ENCODE measurements around the gene GSTO1.
"Not testable (repeated sequence)": the region's sequence is repeated elsewhere in the genome, so short reads cannot be mapped to it uniquely, and the experiment has no call there.

The GSTO1 gene

GRCh38 chr10:104247513-104248146 is 7.1 kb upstream of the GSTO1 start:
- Histone ChIP-seq H3K9me3 (replicated peaks; ENCODE audit: insufficient read depth, low read length) (no peaks in the 10 kb centered on the region), H3K79me2 (ENCODE audit: low read length) (no peaks in the 10 kb centered on the region), H3K4me3 (ENCODE audit: low read length) (no peak overlapping the region), H3K4me1 (ENCODE audit: low read length) (no peaks in the 10 kb centered on the region), H3K27ac (ENCODE audit: low read length) (no peak overlapping the region), H3K9me2 (replicated peaks; ENCODE audit: insufficient read depth, low read length) (no peaks in the 10 kb centered on the region), H4K20me1 (ENCODE audit: insufficient read depth, low read length) (no peaks in the 10 kb centered on the region), H3K4me2 (ENCODE audit: low read depth, low read length) (no peak overlapping the region), H3K9ac (ENCODE audit: low read length) (no peak overlapping the region), H2AFZ (ENCODE audit: low read length) (no peak overlapping the region), H3K36me3 (replicated peaks; ENCODE audit: insufficient read depth, low read length) (no peaks in the 10 kb centered on the region), H3K27me3 (replicated peaks; ENCODE audit: insufficient read depth, low read length) (no peaks in the 10 kb centered on the region), H3F3A (ENCODE audit: insufficient read depth, low read length) (no peaks in the 10 kb centered on the region)
- TF ChIP-seq EZH2phosphoT487 (IDR thresholded peaks at IDR 0.05; ENCODE audit: low read length) (no peak), CTCF (IDR thresholded peaks at IDR 0.05; ENCODE audit: low read length) (no peak)
- no peak for DNase-seq

- H3K4me2 ChIP-seq (ENCODE audit: low read depth, low read length); H3K9me2 ChIP-seq (replicated peaks; ENCODE audit: insufficient read depth, low read length); DNase-seq; H3K36me3 ChIP-seq (replicated peaks; ENCODE audit: insufficient read depth, low read length); H3K27me3 ChIP-seq (replicated peaks; ENCODE audit: insufficient read depth, low read length); H3F3A ChIP-seq (ENCODE audit: insufficient read depth, low read length); H3K79me2 ChIP-seq (ENCODE audit: low read length); H4K20me1 ChIP-seq (ENCODE audit: insufficient read depth, low read length); H3K27ac ChIP-seq (ENCODE audit: low read length); H3K9ac ChIP-seq (ENCODE audit: low read length); H2AFZ ChIP-seq (ENCODE audit: low read length); H3K4me3 ChIP-seq (ENCODE audit: low read length); H3K9me3 ChIP-seq (replicated peaks; ENCODE audit: insufficient read depth, low read length); H3K4me1 ChIP-seq (ENCODE audit: low read length): not testable (repeated sequence)
Observed at GRCh38 chr10:104248931-104249330, 5.8 kb upstream of the GSTO1 start.

- peaks cover 9% of the 10 kb centered on the region for H3K79me2 ChIP-seq (ENCODE audit: low read length)
- TF ChIP-seq CTCF (IDR thresholded peaks at IDR 0.05; ENCODE audit: low read length) (no peak), EZH2 (optimal IDR thresholded peaks at IDR 0.05; ENCODE audit: low read depth, low read length) (no peak), EZH2phosphoT487 (IDR thresholded peaks at IDR 0.05; ENCODE audit: low read length) (no peak)
- no peaks in the 10 kb centered on the region for H3K27me3 ChIP-seq (replicated peaks; ENCODE audit: insufficient read depth, low read length)
- 0 out of 2 replicates have a peak, but pooled peaks cover 4% of the 10 kb centered on the region for H3F3A ChIP-seq (ENCODE audit: insufficient read depth, low read length)
- no peak for DNase-seq
- no peaks in the 10 kb centered on the region for H4K20me1 ChIP-seq (ENCODE audit: insufficient read depth, low read length)
- no peak overlapping the region for H3K4me3 ChIP-seq (ENCODE audit: low read length)
- H3K4me2 ChIP-seq (ENCODE audit: low read depth, low read length), result no peak overlapping the region
- no peaks in the 10 kb centered on the region for H3K9me2 ChIP-seq (replicated peaks; ENCODE audit: insufficient read depth, low read length)
- H3K36me3 ChIP-seq (replicated peaks; ENCODE audit: insufficient read depth, low read length), result no peaks in the 10 kb centered on the region
- H3K4me1 ChIP-seq (ENCODE audit: low read length), result peaks cover 4% of the 10 kb centered on the region; the same call in 1 of the 2 replicates
- no peak overlapping the region for H3K9ac ChIP-seq (ENCODE audit: low read length)
- H2AFZ ChIP-seq (ENCODE audit: low read length), result no peak overlapping the region
- H3K27ac ChIP-seq (ENCODE audit: low read length), result no peak overlapping the region
- H3K9me3 ChIP-seq (replicated peaks; ENCODE audit: insufficient read depth, low read length), result no peaks in the 10 kb centered on the region
Observed at GRCh38 chr10:104250371-104250770, 4.3 kb upstream of the GSTO1 start.

- no peaks in the 10 kb centered on the region for H3K27me3 ChIP-seq (replicated peaks; ENCODE audit: insufficient read depth, low read length)
- DNase-seq, result no peak
- H3K36me3 ChIP-seq (replicated peaks; ENCODE audit: insufficient read depth, low read length), result no peaks in the 10 kb centered on the region
- H3K9ac ChIP-seq (ENCODE audit: low read length), result no peak overlapping the region
- H3K9me2 ChIP-seq (replicated peaks; ENCODE audit: insufficient read depth, low read length), result no peaks in the 10 kb centered on the region
- TF ChIP-seq CTCF (IDR thresholded peaks at IDR 0.05; ENCODE audit: low read length) (no peak), EZH2 (optimal IDR thresholded peaks at IDR 0.05; ENCODE audit: low read depth, low read length) (no peak), EZH2phosphoT487 (IDR thresholded peaks at IDR 0.05; ENCODE audit: low read length) (no peak)
- H3K4me3 ChIP-seq (ENCODE audit: low read length), result no peak overlapping the region
- no peak overlapping the region for H2AFZ ChIP-seq (ENCODE audit: low read length)
- no peak overlapping the region for H3K4me2 ChIP-seq (ENCODE audit: low read depth, low read length)
- H3K79me2 ChIP-seq (ENCODE audit: low read length), result peaks cover 19% of the 10 kb centered on the region
- no peaks in the 10 kb centered on the region for H4K20me1 ChIP-seq (ENCODE audit: insufficient read depth, low read length)
- H3K27ac ChIP-seq (ENCODE audit: low read length), result no peak overlapping the region
- no peaks in the 10 kb centered on the region for H3K9me3 ChIP-seq (replicated peaks; ENCODE audit: insufficient read depth, low read length)
- H3F3A ChIP-seq (ENCODE audit: insufficient read depth, low read length), result 0 out of 2 replicates have a peak, but pooled peaks cover 7% of the 10 kb centered on the region
- H3K4me1 ChIP-seq (ENCODE audit: low read length), result peaks cover 11% of the 10 kb centered on the region; the same call in 1 of the 2 replicates
Observed at GRCh38 chr10:104251443-104251842, 3.2 kb upstream of the GSTO1 start.
